Activated naive CD4-positive, alpha-beta T cell treated with anti-CD3 and anti-CD28 coated beads, Interleukin-2, amount 10 ng/mL, durations not matched to agents 7 days and 5 days (primary cell): Measurements from ENCODE around the gene UNC119B.
"Not testable (repeated sequence)": the region's sequence is repeated elsewhere in the genome, so short reads cannot be mapped to it uniquely, and the experiment has no call there.

Experiments used
- CTCF ChIA-PET: fragments of 350-600 bp; sonication (Branson Sonifier 250); formaldehyde crosslinking; loops from one replicate; lab custom pipeline; 2021; ENCODE audit warnings: antibody characterized with exemption; lab: Charles Lee
- DNase-seq: peaks from one replicate; pipeline ENCODE4 v3.0.0-alpha.2; 2020
- H3K27ac Mint-ChIP-seq: one replicate; pipeline ENCODE4 v1.8.0; 2021; ENCODE audit warnings: mild to moderate bottlenecking, moderate library complexity, mixed read lengths
- H3K27me3 Mint-ChIP-seq: one replicate; pipeline ENCODE4 v1.8.0; 2021; ENCODE audit warnings: mild to moderate bottlenecking, mixed read lengths
- H3K36me3 Mint-ChIP-seq: one replicate; pipeline ENCODE4 v1.8.0; 2021; ENCODE audit warnings: mixed read lengths
- H3K4me1 Mint-ChIP-seq: one replicate; pipeline ENCODE4 v1.8.0; 2021; ENCODE audit warnings: mixed read lengths
- H3K4me3 Mint-ChIP-seq: one replicate; pipeline ENCODE4 v1.8.0; 2021; ENCODE audit warnings: mild to moderate bottlenecking, moderate library complexity, mixed read lengths
- H3K9me3 Mint-ChIP-seq: one replicate; pipeline ENCODE4 v1.8.0; 2021; ENCODE audit warnings: mixed read lengths

UNC119B gene

DNA sequence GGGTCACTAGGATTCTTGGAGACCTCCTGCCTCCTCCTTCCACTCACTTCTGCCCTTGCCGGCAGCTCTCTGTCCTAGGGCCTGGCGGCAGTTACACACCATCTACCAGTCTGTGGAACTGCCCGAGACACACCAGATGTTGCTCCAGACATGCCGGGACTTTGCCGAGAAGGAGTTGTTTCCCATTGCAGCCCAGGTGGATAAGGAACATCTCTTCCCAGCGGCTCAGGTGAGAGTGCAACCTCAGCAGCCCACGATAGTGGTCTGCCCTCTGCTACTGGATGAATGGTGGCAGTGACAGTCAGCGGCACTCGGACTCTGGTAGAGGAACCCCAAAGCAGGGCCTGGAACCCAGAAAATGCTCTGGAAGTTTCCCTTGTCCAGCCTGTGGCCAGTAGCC lies 16.7 kb downstream of the UNC119B start:
- Mint-ChIP-seq H3K9me3 (no peaks in the 10 kb centered on the region), H3K27me3 (no peaks in the 10 kb centered on the region), H3K4me3 (peak overlapping the region; percentile 95), H3K36me3 (peaks cover 36% of the 10 kb centered on the region), H3K4me1 (peaks cover 25% of the 10 kb centered on the region), H3K27ac (no peak overlapping the region)
- DNase-seq: no peak
- CTCF ChIA-PET: no interaction called here

DNA sequence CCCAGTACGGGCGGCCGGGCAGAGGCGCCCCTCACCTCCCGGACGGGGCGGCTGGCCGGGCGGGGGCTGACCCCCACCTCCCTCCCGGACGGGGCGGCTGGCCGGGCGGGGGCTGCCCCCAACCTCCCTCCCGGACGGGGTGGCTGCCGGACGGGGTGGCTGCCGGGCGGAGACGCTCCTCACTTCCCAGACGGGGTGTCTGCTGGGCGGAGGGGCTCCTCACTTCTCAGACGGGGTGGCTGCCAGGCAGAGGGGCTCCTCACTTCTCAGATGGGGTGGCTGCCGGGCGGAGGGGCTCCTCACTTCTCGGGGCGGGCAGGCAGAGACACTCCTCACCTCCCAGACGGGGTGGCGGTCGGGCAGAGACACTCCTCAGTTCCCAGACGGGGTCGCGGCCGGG lies 21.9 kb downstream of the UNC119B start:
- H3K27me3 Mint-ChIP-seq, H3K9me3 Mint-ChIP-seq, H3K4me1 Mint-ChIP-seq, H3K4me3 Mint-ChIP-seq, CTCF ChIA-PET, DNase-seq, H3K27ac Mint-ChIP-seq: not testable (repeated sequence)
- H3K36me3 Mint-ChIP-seq: peaks cover 21% of the 10 kb centered on the region

DNA sequence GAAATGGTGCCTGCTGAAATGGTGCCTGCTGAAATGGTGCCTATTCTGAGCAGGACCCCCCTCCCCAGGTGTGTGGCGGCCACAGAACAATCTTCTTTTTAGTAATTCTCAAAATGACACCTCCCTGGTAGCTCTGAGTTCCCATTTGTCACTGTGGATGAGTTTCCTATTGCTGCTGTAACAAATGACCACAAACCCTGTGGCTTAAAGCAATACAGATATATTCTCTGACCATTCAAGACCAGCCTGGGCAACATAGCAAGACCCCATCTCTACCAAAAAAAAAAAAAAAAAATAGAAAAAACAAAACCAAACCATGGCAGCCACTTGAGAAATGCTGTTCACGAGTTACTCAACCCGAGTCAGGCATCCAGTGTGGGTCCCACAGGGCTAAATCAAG lies 23.3 kb downstream of the UNC119B start:
- Mint-ChIP-seq H3K27ac (no peak overlapping the region), H3K36me3 (peaks cover 17% of the 10 kb centered on the region), H3K4me1 (no peaks in the 10 kb centered on the region), H3K27me3 (no peaks in the 10 kb centered on the region), H3K9me3 (no peaks in the 10 kb centered on the region), H3K4me3 (no peak overlapping the region)
- CTCF ChIA-PET: no interaction called here
- no peak for DNase-seq

DNA sequence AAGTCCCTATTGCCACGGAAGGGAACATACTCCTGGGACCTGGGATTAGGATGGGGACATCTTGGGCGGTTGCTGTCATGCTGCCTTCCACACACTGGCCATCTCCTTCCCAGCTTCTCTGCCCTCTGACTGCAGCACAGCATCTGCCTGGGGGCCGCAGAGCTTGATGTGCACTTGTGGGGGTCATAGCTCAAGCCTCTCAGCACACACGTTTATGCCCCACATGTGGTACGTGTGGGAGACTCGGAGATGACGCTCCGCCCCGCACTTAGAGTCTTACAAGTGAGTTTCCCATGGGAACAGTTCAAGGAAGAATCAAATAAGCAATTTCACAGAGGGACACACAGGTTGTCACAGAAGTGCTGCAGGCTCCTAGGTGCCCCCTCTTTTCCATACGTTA lies 24.0 kb downstream of the UNC119B start:
- DNase-seq: no peak
- no peak overlapping the region for H3K27ac Mint-ChIP-seq
- no peaks in the 10 kb centered on the region for H3K4me1 Mint-ChIP-seq
- peaks cover 17% of the 10 kb centered on the region for H3K36me3 Mint-ChIP-seq
- CTCF ChIA-PET: no interaction called here
- H3K9me3 Mint-ChIP-seq: no peaks in the 10 kb centered on the region
- no peaks in the 10 kb centered on the region for H3K27me3 Mint-ChIP-seq
- no peak overlapping the region for H3K4me3 Mint-ChIP-seq

DNA sequence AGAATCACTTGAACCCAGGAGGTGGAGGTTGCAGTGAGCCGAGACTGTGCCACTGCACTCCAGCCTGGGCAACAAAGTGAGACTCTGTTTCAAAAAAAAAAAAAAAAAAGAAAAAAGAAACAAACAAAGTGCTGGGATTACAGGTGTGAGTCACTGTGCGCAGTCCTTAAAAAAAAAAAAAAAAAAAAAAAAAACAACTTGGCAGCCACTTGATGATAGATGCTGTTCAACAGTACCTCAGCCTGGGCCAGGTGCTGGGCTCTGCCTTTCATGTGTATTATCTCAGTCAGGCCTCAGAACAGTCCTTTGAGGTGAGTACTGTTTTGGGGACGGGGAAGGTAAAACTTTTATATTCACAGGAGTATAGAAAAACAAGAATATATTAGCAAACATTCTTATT lies 24.9 kb downstream of the UNC119B start:
- no peak for DNase-seq
- H3K27me3 Mint-ChIP-seq: no peaks in the 10 kb centered on the region
- no peak overlapping the region for H3K4me3 Mint-ChIP-seq
- H3K4me1 Mint-ChIP-seq: no peaks in the 10 kb centered on the region
- peaks cover 13% of the 10 kb centered on the region for H3K36me3 Mint-ChIP-seq
- CTCF ChIA-PET: no interaction called here
- no peak overlapping the region for H3K27ac Mint-ChIP-seq
- no peaks in the 10 kb centered on the region for H3K9me3 Mint-ChIP-seq

DNA sequence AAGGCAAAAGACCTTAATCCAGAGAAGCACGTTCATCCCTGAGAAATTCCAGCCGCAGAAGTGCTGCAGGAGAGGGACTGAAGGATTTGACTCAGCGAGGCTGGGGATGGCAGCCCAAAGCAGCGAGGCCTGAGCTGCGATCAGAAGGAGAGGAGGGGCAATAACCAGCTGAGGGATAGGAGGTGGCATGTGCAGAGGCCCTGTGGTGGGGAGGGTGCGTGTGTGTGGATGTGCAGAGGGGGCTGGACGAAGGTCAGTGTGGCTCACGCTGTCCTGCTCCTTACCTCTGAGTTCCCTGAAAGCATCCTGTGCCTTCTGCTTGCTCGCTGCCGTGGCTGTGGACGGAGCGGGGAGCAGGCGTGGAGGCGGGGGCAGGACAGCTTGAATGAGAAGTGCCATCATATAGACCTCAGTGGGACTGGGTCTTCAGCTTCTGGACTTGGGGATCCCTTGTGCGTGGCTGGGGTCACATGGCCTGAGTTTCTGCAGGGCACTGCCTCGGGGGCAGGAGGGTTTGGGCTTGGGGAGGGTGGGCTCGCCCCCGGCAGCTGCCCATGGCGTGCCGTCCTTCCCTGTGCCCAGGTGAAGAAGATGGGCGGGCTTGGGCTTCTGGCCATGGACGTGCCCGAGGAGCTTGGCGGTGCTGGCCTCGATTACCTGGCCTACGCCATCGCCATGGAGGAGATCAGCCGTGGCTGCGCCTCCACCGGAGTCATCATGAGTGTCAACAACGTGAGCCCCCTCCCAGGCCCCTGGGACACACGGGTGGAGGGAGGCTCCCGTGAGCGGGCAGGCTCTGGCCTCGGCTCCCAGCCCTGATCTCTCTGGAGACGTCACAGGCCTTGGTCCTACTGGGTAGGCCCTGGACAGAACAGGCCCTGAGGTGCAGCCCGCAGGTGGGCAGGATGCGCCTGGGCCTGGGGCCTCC lies 26.4 kb downstream of the UNC119B start:
- Mint-ChIP-seq H3K4me3 (no peak overlapping the region), H3K27ac (no peak overlapping the region), H3K36me3 (peaks cover 8% of the 10 kb centered on the region), H3K27me3 (no peaks in the 10 kb centered on the region), H3K9me3 (no peaks in the 10 kb centered on the region), H3K4me1 (no peaks in the 10 kb centered on the region)
- no peak for DNase-seq
- CTCF ChIA-PET: no interaction called here

DNA sequence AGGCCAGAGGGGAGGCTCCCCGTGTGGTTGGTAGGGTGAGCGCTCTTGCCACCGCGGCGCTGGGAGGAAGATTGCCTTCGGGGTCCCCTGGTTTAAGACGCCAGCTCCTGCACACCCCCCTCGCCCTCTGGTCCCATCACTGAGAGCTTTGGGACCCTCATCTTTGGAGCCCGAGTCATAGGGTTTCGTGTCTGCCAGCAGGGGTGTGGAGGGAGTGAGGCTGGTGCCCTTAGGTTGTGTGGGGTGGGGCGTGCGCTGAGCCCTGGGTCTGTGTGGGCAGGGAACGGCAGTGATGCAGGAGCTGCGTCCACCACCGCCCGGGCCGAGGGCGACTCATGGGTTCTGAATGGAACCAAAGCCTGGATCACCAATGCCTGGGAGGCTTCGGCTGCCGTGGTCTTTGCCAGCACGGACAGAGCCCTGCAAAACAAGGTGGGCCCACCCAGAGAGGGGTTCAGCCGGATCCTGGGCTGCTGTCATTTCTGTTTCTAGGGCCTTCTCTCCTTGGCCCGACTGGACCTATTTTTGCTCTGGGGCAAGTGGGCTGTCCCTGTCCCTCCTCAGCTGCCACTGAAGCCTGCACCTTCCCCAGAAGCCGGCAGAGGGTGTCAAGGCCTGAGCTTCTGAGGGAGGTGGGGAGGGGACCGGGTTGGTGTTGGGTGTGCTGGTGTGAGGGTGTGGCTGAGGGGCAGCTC lies 27.4 kb downstream of the UNC119B start:
- DNase-seq: no peak
- Mint-ChIP-seq H3K36me3 (peaks cover 8% of the 10 kb centered on the region), H3K4me3 (no peak overlapping the region), H3K4me1 (no peaks in the 10 kb centered on the region), H3K27ac (no peak overlapping the region), H3K9me3 (no peaks in the 10 kb centered on the region), H3K27me3 (no peaks in the 10 kb centered on the region)
- CTCF ChIA-PET: no interaction called here

DNA sequence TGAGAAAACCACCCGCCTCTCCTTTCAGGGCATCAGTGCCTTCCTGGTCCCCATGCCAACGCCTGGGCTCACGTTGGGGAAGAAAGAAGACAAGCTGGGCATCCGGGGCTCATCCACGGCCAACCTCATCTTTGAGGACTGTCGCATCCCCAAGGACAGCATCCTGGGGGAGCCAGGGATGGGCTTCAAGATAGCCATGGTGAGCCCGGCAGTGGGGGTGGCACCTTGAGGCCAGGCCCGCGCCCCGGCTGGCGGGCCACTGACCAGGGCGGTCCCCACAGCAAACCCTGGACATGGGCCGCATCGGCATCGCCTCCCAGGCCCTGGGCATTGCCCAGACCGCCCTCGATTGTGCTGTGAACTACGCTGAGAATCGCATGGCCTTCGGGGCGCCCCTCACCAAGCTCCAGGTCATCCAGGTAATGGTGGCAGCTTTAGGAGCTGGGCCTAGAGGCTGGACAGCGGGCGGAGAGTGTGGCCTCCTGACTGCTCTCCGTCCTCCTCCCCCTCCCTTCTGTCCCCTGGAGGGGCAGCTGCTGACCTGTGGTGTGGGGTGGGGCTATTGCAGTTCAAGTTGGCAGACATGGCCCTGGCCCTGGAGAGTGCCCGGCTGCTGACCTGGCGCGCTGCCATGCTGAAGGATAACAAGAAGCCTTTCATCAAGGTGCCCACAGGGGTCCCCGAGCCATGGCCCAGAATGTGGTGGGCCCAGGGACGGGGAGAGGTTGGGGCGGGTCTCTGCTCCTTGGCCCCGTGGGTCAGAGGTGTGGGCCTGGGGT lies 28.2 kb downstream of the UNC119B start:
- no peaks in the 10 kb centered on the region for H3K4me1 Mint-ChIP-seq
- H3K27me3 Mint-ChIP-seq: no peaks in the 10 kb centered on the region
- no peaks in the 10 kb centered on the region for H3K9me3 Mint-ChIP-seq
- no peak overlapping the region for H3K4me3 Mint-ChIP-seq
- H3K27ac Mint-ChIP-seq: no peak overlapping the region
- CTCF ChIA-PET: no interaction called here
- DNase-seq: no peak
- H3K36me3 Mint-ChIP-seq: peaks cover 7% of the 10 kb centered on the region

DNA sequence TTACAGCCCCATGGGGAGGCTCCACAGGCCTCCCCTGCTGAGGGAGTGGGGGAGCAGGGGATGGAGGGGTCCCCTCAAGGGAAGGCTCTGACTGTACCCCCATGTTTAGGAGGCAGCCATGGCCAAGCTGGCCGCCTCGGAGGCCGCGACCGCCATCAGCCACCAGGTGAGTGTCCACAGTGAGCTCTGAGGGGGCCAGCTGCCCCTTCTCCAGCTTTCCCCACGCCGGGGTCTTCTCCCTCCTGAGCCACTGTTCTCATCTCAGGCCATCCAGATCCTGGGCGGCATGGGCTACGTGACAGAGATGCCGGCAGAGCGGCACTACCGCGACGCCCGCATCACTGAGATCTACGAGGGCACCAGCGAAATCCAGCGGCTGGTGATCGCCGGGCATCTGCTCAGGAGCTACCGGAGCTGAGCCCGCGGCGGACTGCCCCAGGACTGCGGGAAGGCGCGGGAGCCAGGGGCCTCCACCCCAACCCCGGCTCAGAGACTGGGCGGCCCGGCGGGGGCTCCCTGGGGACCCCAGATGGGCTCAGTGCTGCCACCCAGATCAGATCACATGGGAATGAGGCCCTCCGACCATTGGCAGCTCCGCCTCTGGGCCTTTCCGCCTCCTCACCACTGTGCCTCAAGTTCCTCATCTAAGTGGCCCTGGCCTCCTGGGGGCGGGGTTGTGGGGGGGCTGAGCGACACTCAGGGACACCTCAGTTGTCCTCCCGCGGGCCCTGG lies 28.9 kb downstream of the UNC119B start:
- Mint-ChIP-seq H3K27me3 (no peaks in the 10 kb centered on the region), H3K4me1 (no peaks in the 10 kb centered on the region), H3K36me3 (peaks cover 2% of the 10 kb centered on the region), H3K27ac (no peak overlapping the region), H3K4me3 (no peak overlapping the region), H3K9me3 (no peaks in the 10 kb centered on the region)
- DNase-seq: no peak
- CTCF ChIA-PET: no interaction called here

DNA sequence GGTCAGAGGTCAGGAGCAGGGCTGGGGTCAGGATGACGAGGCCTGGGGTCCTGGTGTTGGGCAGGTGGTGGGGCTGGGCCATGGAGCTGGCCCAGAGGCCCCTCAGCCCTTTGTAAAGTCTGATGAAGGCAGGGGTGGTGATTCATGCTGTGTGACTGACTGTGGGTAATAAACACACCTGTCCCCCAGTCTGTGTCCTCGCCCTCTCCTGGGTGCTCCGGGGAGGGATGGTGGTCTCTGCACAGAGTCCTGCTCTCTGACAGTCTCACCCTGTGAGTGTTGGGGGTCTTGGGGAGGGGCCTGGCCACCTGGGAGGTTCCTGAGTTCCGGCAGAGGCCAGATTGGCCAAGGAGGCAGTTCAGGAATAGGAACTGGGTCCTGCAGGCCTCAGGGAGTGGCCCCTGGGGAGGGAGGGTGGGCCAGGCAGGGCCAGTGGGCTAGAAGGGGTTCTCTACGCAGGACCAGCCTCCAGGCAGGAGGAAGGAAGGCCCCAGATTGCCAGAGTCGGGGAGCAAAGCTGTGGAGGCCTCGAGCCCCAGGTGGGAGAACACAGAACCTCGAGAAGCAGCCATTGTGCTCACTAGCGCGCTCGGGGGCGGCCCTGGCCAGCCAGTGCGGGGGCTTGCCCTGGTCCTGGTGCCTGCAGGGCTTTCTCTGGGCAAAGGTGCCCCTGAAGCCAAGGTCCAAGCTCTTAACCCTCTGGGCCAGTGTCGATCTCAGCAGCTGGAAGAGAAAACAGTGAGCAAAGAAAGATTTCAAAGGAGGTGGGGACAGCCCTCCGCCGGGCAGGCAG lies 29.8 kb downstream of the UNC119B start:
- no peaks in the 10 kb centered on the region for H3K27me3 Mint-ChIP-seq
- H3K4me1 Mint-ChIP-seq: no peaks in the 10 kb centered on the region

DNA sequence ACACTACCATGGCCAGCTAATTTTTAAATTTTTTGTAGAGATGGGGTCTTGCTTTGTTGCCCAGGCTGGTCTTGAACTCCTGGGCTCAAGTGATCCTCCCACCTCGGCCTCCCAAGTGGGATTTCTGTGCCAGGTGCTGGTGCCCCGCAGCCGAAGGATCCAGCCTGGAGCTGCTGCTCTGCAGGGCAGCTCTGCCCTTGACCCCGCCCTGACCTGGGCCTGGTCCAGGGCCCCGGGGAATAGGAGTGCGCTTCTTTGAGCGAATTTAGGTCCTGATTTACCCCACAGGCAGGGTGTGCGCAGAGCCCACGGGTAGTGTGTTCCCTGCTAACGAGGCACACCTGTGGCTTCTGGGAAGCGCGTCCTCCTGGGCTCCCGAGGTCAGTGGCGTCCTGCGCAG lies 30.6 kb downstream of the UNC119B start:
- no peaks in the 10 kb centered on the region for H3K4me1 Mint-ChIP-seq
- no peak overlapping the region for H3K4me3 Mint-ChIP-seq
- CTCF ChIA-PET: no interaction called here
- H3K36me3 Mint-ChIP-seq: no peaks in the 10 kb centered on the region
- H3K9me3 Mint-ChIP-seq: no peaks in the 10 kb centered on the region
- H3K27me3 Mint-ChIP-seq: no peaks in the 10 kb centered on the region
- no peak for DNase-seq
- no peak overlapping the region for H3K27ac Mint-ChIP-seq

More for the DNA sequence above, 29.8 kb downstream of the UNC119B start:
- H3K27ac Mint-ChIP-seq: no peak overlapping the region
- H3K36me3 Mint-ChIP-seq: no peaks in the 10 kb centered on the region
- H3K9me3 Mint-ChIP-seq: no peaks in the 10 kb centered on the region
- DNase-seq: no peak
- no peak overlapping the region for H3K4me3 Mint-ChIP-seq
- CTCF ChIA-PET: no interaction called here

DNA sequence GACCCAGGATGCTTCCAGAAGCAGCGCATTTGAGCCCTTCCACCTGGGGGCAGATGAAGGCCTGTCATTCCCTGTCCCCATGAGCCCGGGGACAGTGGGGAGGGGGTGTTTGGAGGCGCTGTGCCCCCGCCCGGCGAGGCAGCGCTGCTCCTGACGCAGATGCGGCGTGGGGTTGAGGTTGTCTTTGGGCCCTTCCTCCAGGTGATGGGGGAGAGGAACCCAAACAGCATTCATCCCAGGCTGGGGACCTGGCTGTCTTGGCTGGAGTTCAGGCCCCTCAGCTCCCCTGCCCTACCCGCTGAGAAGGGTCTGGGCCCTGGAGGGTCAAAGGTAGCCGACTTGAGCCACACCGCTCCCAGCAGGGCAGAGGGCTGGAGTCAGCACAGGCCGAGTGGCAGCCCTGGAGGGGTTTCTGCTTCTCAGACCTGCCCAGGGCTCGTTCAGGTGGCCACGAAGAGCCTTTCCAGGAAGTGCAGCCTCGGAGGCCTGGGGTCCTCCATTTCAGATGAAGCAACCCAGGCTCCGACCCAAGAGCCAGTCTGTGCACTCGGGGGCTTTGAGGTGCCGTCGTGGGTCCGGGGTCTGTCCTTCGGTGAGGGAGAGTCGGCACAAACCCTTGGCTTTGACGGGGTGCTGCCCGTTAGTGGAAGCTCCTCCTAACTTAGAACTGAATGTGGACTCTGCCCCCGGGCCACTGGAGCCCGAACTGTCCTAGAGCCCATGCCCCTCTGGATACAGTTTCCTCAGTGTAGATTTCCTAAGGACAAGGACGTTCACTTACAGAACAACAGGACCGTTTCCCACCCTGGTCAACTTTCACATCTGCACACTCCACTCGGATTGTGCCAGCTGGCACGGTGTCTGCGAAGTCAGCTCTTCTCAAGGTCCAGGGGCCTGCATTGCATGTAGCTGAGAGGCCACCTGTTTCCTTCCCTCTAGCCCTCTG lies 31.5 kb downstream of the UNC119B start:
- CTCF ChIA-PET: no interaction called here
- H3K27me3 Mint-ChIP-seq: no peaks in the 10 kb centered on the region
- no peak overlapping the region for H3K27ac Mint-ChIP-seq
- no peaks in the 10 kb centered on the region for H3K4me1 Mint-ChIP-seq
- no peak overlapping the region for H3K4me3 Mint-ChIP-seq
- H3K36me3 Mint-ChIP-seq: no peaks in the 10 kb centered on the region
- DNase-seq: no peak
- no peaks in the 10 kb centered on the region for H3K9me3 Mint-ChIP-seq
